ENCODE results near the gene AFAP1. TPM values are rescaled to one million over a fixed set of nuclear protein-coding genes. Genes with fewer than 3 reads are reported as not detected.

AFAP1 gene
- polyA plus RNA-seq, 1 donor (not counting 4 experiments of a cell fraction or from before 2014, with no cell fraction given) = 7.6 TPM

- dilution Hi-C loops (cut with MboI; ENCODE audit: extremely low pct_ligation_motif_present, low sequenced_read_pairs) = no loop called here
- Histone ChIP-seq H3K9me1 (ENCODE audit: control insufficient read depth, extremely low read depth, insufficient read depth, low read length) (no peaks in the 10 kb centered on the region), H3K4me1 (ENCODE audit: control insufficient read depth, extremely low read depth, insufficient read depth, low read length) (no peaks in the 10 kb centered on the region), H3K4me3 (ENCODE audit: control insufficient read depth in 2 of 3, extremely low read depth in 1 of 3, insufficient read depth in 2 of 3, low read depth in 1 of 3, low read length in 3 of 3) (no peak overlapping the region), H2AFZ (ENCODE audit: control insufficient read depth, low read length) (no peak overlapping the region), H3K36me3 (ENCODE audit: control insufficient read depth in 2 of 2, extremely low read depth in 1 of 2, insufficient read depth in 2 of 2, low read length in 2 of 2) (peaks cover 25 to 37% of the 10 kb centered on the region in 2 experiments), H3K79me2 (ENCODE audit: control insufficient read depth, insufficient read depth, low read length) (no peaks in the 10 kb centered on the region), H3K9ac (ENCODE audit: control insufficient read depth, extremely low read depth, insufficient read depth, low read length) (no peak overlapping the region), H3K9me3 (ENCODE audit: control insufficient read depth, low read depth, low read length) (no peaks in the 10 kb centered on the region), H3K27ac (ENCODE audit: control insufficient read depth, insufficient read depth, low read length) (no peak overlapping the region), H4K20me1 (ENCODE audit: control insufficient read depth, extremely low read depth, insufficient read depth, low read length) (peaks cover 2% of the 10 kb centered on the region), H3K27me3 (ENCODE audit: control insufficient read depth, extremely low read depth, insufficient read depth, low read length) (no peaks in the 10 kb centered on the region), H3K4me2 (ENCODE audit: control insufficient read depth, extremely low read depth, insufficient read depth, low read depth, low read length) (no peak overlapping the region)
- FAIRE-seq = no peak
- no peak for DNase-seq (ENCODE audit: low read depth, low spot score)
- TF ChIP-seq EZH2 (IDR thresholded peaks at IDR 0.05; ENCODE audit: low read length) = no peak
- TF ChIP-seq, protein P1, sequence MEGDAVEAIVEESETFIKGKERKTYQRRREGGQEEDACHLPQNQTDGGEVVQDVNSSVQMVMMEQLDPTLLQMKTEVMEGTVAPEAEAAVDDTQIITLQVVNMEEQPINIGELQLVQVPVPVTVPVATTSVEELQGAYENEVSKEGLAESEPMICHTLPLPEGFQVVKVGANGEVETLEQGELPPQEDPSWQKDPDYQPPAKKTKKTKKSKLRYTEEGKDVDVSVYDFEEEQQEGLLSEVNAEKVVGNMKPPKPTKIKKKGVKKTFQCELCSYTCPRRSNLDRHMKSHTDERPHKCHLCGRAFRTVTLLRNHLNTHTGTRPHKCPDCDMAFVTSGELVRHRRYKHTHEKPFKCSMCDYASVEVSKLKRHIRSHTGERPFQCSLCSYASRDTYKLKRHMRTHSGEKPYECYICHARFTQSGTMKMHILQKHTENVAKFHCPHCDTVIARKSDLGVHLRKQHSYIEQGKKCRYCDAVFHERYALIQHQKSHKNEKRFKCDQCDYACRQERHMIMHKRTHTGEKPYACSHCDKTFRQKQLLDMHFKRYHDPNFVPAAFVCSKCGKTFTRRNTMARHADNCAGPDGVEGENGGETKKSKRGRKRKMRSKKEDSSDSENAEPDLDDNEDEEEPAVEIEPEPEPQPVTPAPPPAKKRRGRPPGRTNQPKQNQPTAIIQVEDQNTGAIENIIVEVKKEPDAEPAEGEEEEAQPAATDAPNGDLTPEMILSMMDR (optimal IDR thresholded peaks at IDR 0.05 in 1 of 3, IDR thresholded peaks at IDR 0.05 in 1 of 3, conservative IDR thresholded peaks at IDR 0.05 in 1 of 3; ENCODE audit: extremely low read depth in 1 of 3, insufficient read depth in 2 of 3, low read length in 3 of 3) = no peak
Measured at GRCh38 chr4:7767966-7768365, 171.7 kb downstream of the AFAP1 start.

- no peak overlapping the region for H3K27ac ChIP-seq (ENCODE audit: control insufficient read depth, insufficient read depth, low read length)
- no peak for DNase-seq (ENCODE audit: low read depth, low spot score)
- dilution Hi-C loops (cut with MboI; ENCODE audit: extremely low pct_ligation_motif_present, low sequenced_read_pairs) = no loop called here
Measured at GRCh38 chr4:7767526-7767925, 172.1 kb downstream of the AFAP1 start.

More at GRCh38 chr4:7767526-7767925, 172.1 kb downstream of the AFAP1 start:
- Histone ChIP-seq H3K9me3 (ENCODE audit: control insufficient read depth, low read depth, low read length) (no peaks in the 10 kb centered on the region), H3K4me1 (ENCODE audit: control insufficient read depth, extremely low read depth, insufficient read depth, low read length) (no peaks in the 10 kb centered on the region), H3K9me1 (ENCODE audit: control insufficient read depth, extremely low read depth, insufficient read depth, low read length) (no peaks in the 10 kb centered on the region), H4K20me1 (ENCODE audit: control insufficient read depth, extremely low read depth, insufficient read depth, low read length) (peaks cover 2% of the 10 kb centered on the region), H3K79me2 (ENCODE audit: control insufficient read depth, insufficient read depth, low read length) (no peaks in the 10 kb centered on the region), H3K9ac (ENCODE audit: control insufficient read depth, extremely low read depth, insufficient read depth, low read length) (no peak overlapping the region), H2AFZ (ENCODE audit: control insufficient read depth, low read length) (no peak overlapping the region), H3K4me3 (ENCODE audit: control insufficient read depth in 2 of 3, extremely low read depth in 1 of 3, insufficient read depth in 2 of 3, low read depth in 1 of 3, low read length in 3 of 3) (no peak overlapping the region), H3K36me3 (ENCODE audit: control insufficient read depth in 2 of 2, extremely low read depth in 1 of 2, insufficient read depth in 2 of 2, low read length in 2 of 2) (peaks cover 25 to 34% of the 10 kb centered on the region in 2 experiments), H3K27me3 (ENCODE audit: control insufficient read depth, extremely low read depth, insufficient read depth, low read length) (no peaks in the 10 kb centered on the region), H3K4me2 (ENCODE audit: control insufficient read depth, extremely low read depth, insufficient read depth, low read depth, low read length) (no peak overlapping the region)
- TF ChIP-seq, protein P1 (optimal IDR thresholded peaks at IDR 0.05 in 1 of 3, IDR thresholded peaks at IDR 0.05 in 1 of 3, conservative IDR thresholded peaks at IDR 0.05 in 1 of 3; ENCODE audit: extremely low read depth in 1 of 3, insufficient read depth in 2 of 3, low read length in 3 of 3) = no peak
- TF ChIP-seq EZH2 (IDR thresholded peaks at IDR 0.05; ENCODE audit: low read length) = no peak
- FAIRE-seq = no peak
